ENCODE measurements around the gene CLDN11.

Gene CLDN11

DNA sequence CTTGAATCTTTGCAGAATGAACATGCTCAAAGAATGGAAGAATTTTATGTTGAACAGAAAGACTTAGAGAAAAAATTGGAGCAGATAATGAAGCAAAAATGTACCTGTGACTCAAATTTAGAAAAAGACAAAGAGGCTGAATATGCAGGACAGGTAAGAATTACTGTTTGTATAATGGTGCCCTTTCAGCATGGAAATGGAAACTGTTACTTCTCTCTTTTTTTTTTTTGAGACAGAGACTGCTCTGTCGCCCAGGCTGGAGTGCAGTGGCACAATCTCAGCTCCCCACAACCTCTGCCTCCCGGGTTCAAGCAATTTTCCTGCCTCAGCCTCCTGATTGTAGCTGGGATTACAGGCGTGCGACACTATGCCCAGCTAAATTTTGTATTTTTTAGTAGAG is 27.6 kb upstream of the CLDN11 start:
- no peak for DNase-seq (ENCODE audit: low read depth)
- no peak overlapping the region for H3K4me3 ChIP-seq (replicated peaks; ENCODE audit: low read depth, low read length)
- TF ChIP-seq, protein P1, sequence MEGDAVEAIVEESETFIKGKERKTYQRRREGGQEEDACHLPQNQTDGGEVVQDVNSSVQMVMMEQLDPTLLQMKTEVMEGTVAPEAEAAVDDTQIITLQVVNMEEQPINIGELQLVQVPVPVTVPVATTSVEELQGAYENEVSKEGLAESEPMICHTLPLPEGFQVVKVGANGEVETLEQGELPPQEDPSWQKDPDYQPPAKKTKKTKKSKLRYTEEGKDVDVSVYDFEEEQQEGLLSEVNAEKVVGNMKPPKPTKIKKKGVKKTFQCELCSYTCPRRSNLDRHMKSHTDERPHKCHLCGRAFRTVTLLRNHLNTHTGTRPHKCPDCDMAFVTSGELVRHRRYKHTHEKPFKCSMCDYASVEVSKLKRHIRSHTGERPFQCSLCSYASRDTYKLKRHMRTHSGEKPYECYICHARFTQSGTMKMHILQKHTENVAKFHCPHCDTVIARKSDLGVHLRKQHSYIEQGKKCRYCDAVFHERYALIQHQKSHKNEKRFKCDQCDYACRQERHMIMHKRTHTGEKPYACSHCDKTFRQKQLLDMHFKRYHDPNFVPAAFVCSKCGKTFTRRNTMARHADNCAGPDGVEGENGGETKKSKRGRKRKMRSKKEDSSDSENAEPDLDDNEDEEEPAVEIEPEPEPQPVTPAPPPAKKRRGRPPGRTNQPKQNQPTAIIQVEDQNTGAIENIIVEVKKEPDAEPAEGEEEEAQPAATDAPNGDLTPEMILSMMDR (IDR thresholded peaks at IDR 0.05; ENCODE audit: low read length, missing control alignments), result no peak

- DNase-seq (ENCODE audit: low read depth), result no peak
- TF ChIP-seq, protein P1 (IDR thresholded peaks at IDR 0.05; ENCODE audit: low read length, missing control alignments), result no peak
- H3K4me3 ChIP-seq (replicated peaks; ENCODE audit: low read depth, low read length), result no peak overlapping the region
Observed at GRCh38 chr3:170397685-170398084, 21.0 kb upstream of the CLDN11 start.

DNA sequence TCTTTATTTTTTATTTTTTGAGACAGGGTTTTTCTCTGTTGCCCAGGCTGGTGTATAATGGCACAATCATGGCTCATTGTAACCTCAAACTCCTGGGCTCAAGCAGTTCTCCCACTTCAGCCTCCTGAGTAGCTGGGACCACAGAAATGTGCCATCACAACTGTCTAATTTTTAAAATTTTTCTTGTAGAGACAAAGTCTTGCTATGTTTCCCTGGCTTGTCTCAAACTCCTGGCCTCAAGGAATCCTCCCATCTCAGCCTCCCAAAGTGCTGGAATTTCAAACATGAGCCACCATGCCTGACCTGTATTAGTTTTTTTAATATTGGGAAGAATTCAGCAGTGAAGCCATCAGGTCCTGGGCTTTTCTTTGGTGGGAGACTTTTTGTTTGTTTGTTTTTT is 13.6 kb upstream of the CLDN11 start:
- no peak overlapping the region for H3K4me3 ChIP-seq (replicated peaks; ENCODE audit: low read depth, low read length)
- no peak for DNase-seq (ENCODE audit: low read depth)
- TF ChIP-seq, protein P1 (IDR thresholded peaks at IDR 0.05; ENCODE audit: low read length, missing control alignments), result no peak

GRCh38 chr3:170410428-170411029 is 8.1 kb upstream of the CLDN11 start:
- no peak overlapping the region for H3K4me3 ChIP-seq (replicated peaks; ENCODE audit: low read depth, low read length)
- TF ChIP-seq, protein P1 (IDR thresholded peaks at IDR 0.05; ENCODE audit: low read length, missing control alignments), result peak; percentile 57
- peak; percentile 53 for DNase-seq (ENCODE audit: low read depth)

GRCh38 chr3:170413291-170413690 is 5.4 kb upstream of the CLDN11 start:
- no peak for DNase-seq (ENCODE audit: low read depth)
- TF ChIP-seq, protein P1 (IDR thresholded peaks at IDR 0.05; ENCODE audit: low read length, missing control alignments), result no peak
- no peak overlapping the region for H3K4me3 ChIP-seq (replicated peaks; ENCODE audit: low read depth, low read length)

DNA sequence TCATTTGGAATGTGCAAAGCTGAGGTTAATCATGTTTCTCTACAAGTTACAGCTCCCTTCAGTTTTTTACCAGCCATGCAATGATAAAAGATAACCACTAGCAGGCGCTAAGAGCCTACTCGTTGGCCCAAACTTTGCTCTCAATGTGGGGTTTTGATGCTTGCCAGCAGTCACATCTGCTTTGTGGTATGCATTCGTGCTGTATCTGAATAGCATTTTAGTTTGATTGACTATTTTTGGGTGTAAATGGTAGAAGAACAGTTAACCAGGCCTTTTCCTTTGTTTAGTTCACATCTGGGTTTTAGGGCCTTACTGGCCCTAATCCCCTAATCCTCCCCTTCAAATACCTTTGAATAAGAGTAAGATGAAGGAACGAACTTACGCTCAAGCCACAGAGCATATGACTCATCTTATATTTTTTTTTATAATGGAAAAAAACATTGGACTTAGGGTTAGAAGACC is 4.4 kb upstream of the CLDN11 start:
- TF ChIP-seq, protein P1 (IDR thresholded peaks at IDR 0.05; ENCODE audit: low read length, missing control alignments), result peak; percentile 100
- DNase-seq (ENCODE audit: low read depth), result peak; percentile 90
- H3K4me3 ChIP-seq (replicated peaks; ENCODE audit: low read depth, low read length), result no peak overlapping the region

GRCh38 chr3:170417090-170417489 is 1.6 kb upstream of the CLDN11 start:
- no peak overlapping the region for H3K4me3 ChIP-seq (replicated peaks; ENCODE audit: low read depth, low read length)
- TF ChIP-seq, protein P1 (IDR thresholded peaks at IDR 0.05; ENCODE audit: low read length, missing control alignments), result no peak
- DNase-seq (ENCODE audit: low read depth), result no peak

All from fibroblast of pulmonary artery (primary cell).